ENCODE measurements around the gene MMP15.

DNA sequence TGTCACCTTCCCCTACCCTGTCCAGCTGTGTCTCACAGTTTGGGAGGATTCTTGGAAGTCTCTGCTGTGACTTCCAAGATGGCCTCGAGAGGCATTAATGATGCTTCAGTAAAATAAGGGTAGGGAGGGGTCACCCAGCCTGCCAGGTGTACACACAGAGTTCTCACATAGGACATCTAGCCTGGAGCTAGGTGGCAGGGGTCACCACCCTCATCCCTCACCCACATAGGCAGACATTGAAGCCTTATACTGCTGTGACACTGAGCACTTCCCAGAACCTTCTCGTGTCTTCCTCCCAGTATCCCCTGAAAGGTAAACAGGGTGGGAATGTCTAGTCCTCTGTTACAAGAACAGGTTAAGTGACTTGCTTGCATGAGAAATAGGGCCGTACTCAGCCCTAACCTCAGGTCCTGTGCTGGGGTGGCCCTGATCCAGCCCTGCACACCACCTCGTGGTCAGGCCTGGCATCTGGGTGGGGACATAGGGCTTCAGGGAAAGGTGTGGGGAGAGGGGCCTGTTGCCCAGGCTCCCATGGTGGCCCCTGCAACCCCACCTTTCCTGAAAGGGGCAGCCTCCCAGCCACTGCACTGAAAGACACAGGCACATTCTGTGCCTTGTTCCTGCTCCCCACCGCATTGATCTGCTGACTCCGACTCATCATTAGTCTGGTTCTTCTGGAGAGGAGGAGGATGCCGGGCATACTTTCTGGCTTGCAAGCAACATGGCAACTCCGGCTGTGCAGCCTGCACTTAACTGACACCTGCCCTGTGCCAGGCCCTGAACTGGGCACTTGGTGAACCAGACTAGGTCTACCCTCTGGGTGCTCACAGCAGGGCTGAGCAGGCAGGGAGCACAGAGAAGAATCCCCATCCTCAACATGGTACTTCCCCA is 3.6 kb upstream of the MMP15 start:
- TF ChIP-seq, protein P1, sequence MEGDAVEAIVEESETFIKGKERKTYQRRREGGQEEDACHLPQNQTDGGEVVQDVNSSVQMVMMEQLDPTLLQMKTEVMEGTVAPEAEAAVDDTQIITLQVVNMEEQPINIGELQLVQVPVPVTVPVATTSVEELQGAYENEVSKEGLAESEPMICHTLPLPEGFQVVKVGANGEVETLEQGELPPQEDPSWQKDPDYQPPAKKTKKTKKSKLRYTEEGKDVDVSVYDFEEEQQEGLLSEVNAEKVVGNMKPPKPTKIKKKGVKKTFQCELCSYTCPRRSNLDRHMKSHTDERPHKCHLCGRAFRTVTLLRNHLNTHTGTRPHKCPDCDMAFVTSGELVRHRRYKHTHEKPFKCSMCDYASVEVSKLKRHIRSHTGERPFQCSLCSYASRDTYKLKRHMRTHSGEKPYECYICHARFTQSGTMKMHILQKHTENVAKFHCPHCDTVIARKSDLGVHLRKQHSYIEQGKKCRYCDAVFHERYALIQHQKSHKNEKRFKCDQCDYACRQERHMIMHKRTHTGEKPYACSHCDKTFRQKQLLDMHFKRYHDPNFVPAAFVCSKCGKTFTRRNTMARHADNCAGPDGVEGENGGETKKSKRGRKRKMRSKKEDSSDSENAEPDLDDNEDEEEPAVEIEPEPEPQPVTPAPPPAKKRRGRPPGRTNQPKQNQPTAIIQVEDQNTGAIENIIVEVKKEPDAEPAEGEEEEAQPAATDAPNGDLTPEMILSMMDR (IDR thresholded peaks at IDR 0.05): no peak
- TF ChIP-seq EZH2 (IDR thresholded peaks at IDR 0.05) (no peak), EZH2phosphoT487 (IDR thresholded peaks at IDR 0.05) (no peak)

Data from neural progenitor cell (in vitro differentiated cells).